Astrocyte (in vitro differentiated cells and primary cell): Measurements from ENCODE around the gene PDHA2.

Experiments
- CTCF ChIP-seq: IDR thresholded peaks from 2 replicates; pipeline ENCODE4 v1.5.1; 2011; ENCODE audit warnings: low read depth, mild to moderate bottlenecking, inconsistent platforms, low read length, moderate library complexity; ENCODE audit not compliant: insufficient read depth
- EZH2 ChIP-seq: IDR thresholded peaks from 2 replicates; pipeline ENCODE4 v1.6.1; 2012; ENCODE audit warnings: mild to moderate bottlenecking, low read length, inconsistent platforms; ENCODE audit not compliant: insufficient read depth

GRCh38 chr4:95869961-95870500, 30.1 kb downstream of the PDHA2 start:
- no peak for TF ChIP-seq CTCF
- no peak for TF ChIP-seq EZH2
